GM10266 (cell line): ENCODE results near the gene CCSER1.
"Not testable (repeated sequence)": the region's sequence is repeated elsewhere in the genome, so short reads cannot be mapped to it uniquely, and the experiment has no call there.

Experiments
- DNase-seq: peaks from one replicate; pipeline ENCODE4 v3.0.0; 2012; ENCODE audit errors: extremely low spot score
- CTCF ChIP-seq: IDR thresholded peaks from 2 replicates; pipeline ENCODE4 v1.5.1; 2012; ENCODE audit warnings: mild to moderate bottlenecking, low read depth; ENCODE audit not compliant: control insufficient read depth, insufficient read depth; ENCODE audit errors: missing control alignments

The CCSER1 gene

GRCh38 chr4:91089178-91089577, 962.0 kb downstream of the CCSER1 start:
- DNase-seq, result no peak
- no peak for TF ChIP-seq CTCF

DNA sequence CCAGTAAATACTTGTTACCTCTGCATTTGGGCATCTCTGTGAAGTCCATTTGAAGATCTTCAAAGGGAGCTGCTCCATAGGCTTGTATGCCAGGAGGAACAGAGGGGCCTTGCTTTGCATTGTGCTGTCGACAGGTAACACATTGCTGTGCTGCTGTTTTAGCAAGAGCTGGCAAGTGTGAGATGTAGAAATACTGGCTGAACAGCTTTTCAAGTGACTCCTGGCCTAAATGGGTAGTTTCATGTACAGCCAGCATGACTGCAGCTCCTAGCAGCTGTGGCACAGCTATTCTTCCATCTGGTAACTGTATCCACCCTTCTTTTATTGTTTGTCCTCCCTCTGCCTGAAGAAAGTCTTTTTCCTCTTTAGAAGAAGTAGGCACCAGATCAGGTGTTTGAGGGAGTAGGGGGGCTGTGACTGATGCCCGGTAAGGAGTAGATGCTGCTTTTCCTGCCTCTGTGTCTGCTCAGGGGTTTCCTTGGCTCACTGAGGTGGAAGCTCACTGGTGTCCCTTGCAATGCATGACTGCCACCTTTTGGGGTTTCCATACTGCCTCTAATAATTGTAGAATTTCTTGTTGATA, 965.3 kb downstream of the CCSER1 start:
- DNase-seq, result no peak
- no peak for TF ChIP-seq CTCF

GRCh38 chr4:91094220-91094619, 967.0 kb downstream of the CCSER1 start:
- DNase-seq, result not testable (repeated sequence)

DNA sequence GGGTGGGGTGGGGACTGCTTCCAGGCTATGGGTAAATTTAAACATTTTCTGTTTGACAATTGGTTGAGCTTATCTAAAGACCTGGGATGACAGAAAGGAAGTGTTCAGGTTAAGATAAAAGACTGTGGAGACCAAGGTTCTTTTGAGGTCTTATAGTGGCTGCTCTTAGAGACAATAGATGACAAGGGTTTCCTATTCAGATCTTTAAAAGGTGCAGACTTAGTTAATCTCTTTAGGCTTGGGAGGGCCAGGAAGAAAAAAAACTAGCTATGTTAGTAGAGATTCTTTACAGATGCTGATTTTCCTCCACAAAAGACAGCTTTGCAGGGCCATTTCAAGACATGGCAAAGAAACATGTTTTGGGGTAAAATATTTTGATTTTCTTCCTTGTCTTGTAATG, 972.5 kb downstream of the CCSER1 start:
- no peak for DNase-seq
- TF ChIP-seq CTCF, result no peak

GRCh38 chr4:91108751-91109150, 981.6 kb downstream of the CCSER1 start:
- DNase-seq, result no peak
- TF ChIP-seq CTCF, result no peak

- no peak for TF ChIP-seq CTCF
- DNase-seq, result no peak
These were observed 984.4 kb downstream of the CCSER1 start for GRCh38 chr4:91111556-91111955.

DNA sequence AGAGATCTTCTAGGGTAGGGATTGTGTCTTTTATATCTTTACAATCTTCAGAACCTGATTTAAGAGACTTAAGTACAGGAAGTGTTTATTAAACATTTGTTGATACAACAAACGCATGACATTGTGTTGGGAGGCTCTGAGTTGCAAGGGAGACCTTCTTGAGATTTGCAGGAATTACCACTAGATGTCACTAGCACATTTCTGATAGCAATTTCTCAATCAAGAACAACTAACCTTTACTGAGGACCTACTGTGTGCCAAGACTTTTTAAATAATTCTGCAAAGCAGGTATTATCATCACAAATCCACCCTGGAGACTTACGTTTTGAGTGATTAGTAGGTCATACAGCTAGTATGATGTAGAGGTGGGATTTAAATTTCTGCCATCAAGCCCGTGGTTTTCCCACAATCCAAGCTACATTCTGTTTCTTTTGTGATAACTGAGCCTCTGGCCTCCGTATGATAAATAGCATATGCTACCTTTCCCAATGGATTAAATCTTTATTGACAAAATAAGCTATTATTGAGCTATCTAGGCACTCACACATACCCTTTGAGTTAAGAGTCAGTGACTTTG, 986.0 kb downstream of the CCSER1 start:
- TF ChIP-seq CTCF, result peak; percentile 56
- peak; percentile 17 for DNase-seq

DNA sequence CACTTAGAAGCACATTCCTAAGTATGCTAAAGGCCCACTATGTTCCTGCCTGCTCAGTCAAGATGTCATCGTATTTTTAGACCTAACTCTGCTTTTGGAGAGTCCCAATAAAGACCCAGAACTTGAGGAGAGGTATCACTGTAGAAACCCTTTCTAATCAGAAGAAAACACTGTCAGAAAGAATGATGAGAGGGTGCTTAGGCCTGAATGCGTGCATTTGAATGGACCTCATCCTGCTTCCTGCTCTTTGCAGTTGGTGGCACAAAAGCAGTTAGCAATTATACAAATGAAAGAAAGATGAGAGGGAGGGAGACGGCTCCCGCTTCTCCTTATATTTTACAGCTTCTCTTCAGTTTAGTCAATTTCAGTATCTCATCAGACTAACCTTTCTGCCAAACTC, 987.2 kb downstream of the CCSER1 start:
- TF ChIP-seq CTCF, result no peak
- no peak for DNase-seq
